ENCODE data around the gene NPBWR2.

The NPBWR2 gene

DNA sequence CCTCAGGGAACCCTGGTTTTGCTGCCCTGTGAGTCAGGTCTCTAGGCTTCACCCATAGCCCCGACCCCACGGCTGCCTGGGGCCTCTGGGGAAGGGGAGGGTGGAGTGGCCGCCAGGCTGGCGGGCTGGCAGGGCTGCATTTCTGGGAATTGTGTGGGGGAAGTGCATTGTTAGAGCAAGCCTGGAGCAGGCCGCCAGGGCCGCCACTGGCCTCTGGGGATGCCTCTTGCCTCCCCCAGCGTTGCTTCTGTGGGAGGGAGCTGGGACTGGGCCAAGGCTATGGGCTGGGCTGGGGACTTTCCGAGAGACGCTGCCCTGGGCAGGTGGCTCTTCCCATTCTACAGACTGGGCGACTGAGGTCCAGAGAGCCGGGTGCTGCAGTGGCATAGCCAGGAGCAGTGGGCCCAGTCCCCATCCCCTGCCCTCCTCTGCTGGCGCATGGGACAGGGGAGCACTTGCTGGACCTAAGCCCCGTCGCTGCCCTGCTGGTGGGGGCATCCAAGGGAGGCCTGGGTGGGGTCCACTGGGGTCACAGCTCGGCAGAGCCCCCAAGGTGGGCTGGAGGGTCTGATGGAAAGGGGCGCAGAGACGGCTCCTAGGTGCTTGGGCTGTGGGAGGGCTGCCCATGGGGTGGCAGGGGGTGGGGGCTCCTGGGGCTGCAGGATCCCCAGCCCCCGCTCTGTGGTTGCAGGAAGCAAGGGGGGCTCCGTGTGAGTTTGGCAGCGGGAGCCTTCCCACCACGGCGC lies 51.3 kb downstream of the NPBWR2 start:
- DNase-seq: peak in 1 of 2 experiments; percentile 23

DNA sequence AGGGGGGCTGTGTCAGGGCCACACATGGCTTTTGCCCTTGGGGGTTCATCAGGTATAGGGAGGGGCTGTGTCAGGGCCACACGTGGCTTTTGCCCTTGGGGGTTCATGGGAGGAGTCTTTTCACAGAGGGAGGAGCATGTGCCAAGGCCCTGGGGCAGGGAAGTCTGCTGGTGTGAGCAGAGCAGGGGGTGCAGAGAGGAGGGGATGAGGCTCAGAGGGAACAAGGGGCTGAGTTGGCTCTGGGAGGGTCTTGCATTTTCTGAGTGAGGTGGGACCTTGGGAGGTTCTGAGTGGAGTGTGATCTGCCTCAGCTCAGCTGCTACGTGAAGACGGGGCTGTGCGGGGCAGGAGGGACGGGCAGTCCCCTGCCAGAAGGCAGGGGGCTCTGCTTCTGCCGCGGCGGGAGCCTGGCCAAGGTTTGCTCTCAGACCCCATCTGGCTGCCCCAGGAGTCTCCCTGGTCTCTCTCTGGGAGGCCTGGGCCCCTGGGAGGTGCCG lies 51.9 kb downstream of the NPBWR2 start:
- DNase-seq: no peak

DNA sequence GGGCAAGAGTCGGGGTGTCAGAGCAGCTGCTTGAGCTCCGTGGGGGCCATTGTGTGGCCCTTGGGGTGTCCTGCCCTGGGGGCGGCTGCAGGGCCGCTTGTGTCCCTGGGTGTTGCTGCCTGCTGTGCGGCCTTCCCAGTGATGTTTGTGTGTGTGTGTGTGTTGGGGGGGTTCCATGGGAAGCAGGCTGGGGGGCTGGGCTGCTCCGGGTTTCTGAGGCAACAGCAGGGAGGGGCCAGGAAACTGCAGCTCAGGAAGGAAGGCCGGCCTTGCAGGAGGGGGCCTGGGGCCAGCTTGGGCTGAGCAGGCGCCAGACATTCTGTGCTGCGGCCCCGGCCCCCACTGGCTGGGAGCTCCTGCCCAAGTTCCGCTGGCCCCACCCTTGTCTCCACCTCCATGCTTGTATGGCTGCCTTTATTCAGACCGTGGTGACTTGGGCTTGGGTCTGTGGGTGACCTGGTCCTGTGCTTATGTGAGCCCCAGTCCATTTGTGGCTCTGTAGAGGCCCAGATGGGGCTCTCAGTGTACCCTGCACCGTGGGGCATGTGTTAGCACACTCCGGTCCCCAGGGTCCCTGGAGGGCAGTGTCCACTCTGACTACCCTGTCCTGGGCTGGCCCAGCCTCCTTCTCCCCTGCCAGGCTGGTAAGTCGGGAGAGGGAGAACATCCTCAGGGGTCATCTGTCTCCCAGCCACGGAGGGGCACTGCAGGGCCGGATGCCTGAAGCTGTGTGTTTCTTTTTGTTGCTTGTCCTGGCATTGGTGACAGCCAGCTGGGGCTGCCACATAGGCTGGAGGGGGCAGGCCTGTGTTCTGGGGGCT lies 53.3 kb downstream of the NPBWR2 start:
- no peak for DNase-seq
